ENCODE results near the gene CTU2.

The CTU2 gene

DNA sequence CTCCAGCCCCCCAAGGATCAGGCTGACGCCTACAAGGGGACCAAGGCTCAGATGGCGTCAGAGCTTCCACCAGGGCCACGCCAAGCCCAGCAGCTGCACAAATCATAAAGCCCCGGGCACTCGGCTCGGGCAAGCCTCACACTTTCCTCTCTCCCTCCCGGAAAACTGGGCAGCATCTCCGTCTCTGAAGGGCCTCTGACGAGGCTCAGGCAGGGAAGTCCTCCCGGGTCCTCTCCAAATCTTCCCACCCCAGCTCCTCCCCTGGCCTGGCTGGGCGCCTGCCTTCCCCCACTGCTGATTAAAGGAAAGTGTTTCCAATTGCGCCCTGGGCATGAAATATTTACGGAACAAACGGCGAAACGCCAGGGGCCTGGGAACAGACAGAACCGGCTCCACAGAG lies 40.2 kb downstream of the CTU2 start:
- Histone ChIP-seq H2BK15ac (replicated peaks; ENCODE audit: low read depth) (no peak overlapping the region), H2BK120ac (ENCODE audit: low read depth, low read length) (no peak overlapping the region), H3K36me3 (ENCODE audit: control insufficient read depth, insufficient read depth, low read length) (no peaks in the 10 kb centered on the region), H3K79me1 (ENCODE audit: low read length) (no peaks in the 10 kb centered on the region), H3K79me2 (ENCODE audit: control insufficient read depth, insufficient read depth, low read length) (no peaks in the 10 kb centered on the region), H3K56ac (ENCODE audit: low read length) (no peak overlapping the region), H3K4ac (ENCODE audit: low read depth, low read length) (no peak overlapping the region), H3K4me3 (ENCODE audit: low read length) (no peak overlapping the region), H3K23ac (ENCODE audit: low read length) (no peak overlapping the region), H2BK5ac (ENCODE audit: low read length) (no peak overlapping the region), H2AK5ac (ENCODE audit: low read length) (no peak overlapping the region), H3K27ac (ENCODE audit: low read depth, low read length) (no peak overlapping the region), H3K4me2 (ENCODE audit: low read length) (no peak overlapping the region), H3K4me1 (ENCODE audit: control insufficient read depth, low read depth, low read length) (no peaks in the 10 kb centered on the region), H3K27me3 (ENCODE audit: insufficient read depth, low read length, poor library complexity) (no peaks in the 10 kb centered on the region), H3K18ac (ENCODE audit: low read length) (no peak overlapping the region), H4K8ac (ENCODE audit: low read depth, low read length) (no peak overlapping the region), H3K9ac (ENCODE audit: low read length) (no peak overlapping the region), H4K5ac (ENCODE audit: low read length) (no peak overlapping the region)
- WGBS (ENCODE audit: extremely low coverage, insufficient coverage, low lambda C conversion rate) = no CpG with 5 or more reads among the region's 17 CpGs
- no peak for DNase-seq

DNA sequence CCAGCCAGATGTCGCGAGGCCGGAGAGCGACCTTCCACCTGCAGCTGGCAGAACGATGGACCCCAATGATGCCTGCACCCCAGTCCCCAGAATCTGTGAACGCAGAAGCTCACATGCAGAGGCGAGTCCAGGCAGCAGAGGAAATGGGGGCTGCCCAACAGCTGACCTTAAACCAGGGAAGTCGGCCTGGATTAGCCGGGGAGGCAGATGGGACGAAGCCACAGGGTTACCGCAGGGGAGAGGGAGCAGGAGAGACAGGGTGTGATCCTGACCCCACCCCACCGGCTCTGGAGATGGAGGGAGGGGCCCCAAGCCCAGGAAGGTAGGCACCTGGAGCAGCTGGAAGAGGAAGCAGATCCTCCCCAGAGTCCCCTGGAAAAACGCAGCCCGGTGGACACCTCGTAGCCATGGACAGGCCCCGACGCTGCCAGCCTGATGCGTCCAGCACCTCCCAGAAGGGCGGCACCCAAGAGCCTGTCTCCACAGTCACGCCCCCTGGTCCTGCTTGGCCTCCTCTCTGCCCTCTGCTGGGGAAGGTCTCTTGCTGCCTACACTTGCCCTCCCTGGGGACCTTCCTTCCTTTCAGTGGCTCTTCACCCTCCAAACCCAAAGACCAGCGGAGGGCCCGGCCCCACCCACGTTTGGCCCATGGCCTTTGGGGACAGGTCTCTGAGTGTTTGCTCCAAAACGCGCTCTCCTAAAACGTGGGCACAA lies 41.4 kb downstream of the CTU2 start:
- H2BK15ac ChIP-seq (replicated peaks; ENCODE audit: low read depth) = no peak overlapping the region
- no peak overlapping the region for H3K23ac ChIP-seq (ENCODE audit: low read length)
- no peak overlapping the region for H2AK5ac ChIP-seq (ENCODE audit: low read length)
- H3K4me3 ChIP-seq (ENCODE audit: low read length) = no peak overlapping the region
- no peak overlapping the region for H4K8ac ChIP-seq (ENCODE audit: low read depth, low read length)
- H3K79me2 ChIP-seq (ENCODE audit: control insufficient read depth, insufficient read depth, low read length) = no peaks in the 10 kb centered on the region
- no peak overlapping the region for H4K5ac ChIP-seq (ENCODE audit: low read length)
- DNase-seq = peak; percentile 86
- H3K27me3 ChIP-seq (ENCODE audit: insufficient read depth, low read length, poor library complexity) = no peaks in the 10 kb centered on the region
- no peak overlapping the region for H3K56ac ChIP-seq (ENCODE audit: low read length)
- H3K4me2 ChIP-seq (ENCODE audit: low read length) = no peak overlapping the region
- no peak overlapping the region for H3K18ac ChIP-seq (ENCODE audit: low read length)
- no peak overlapping the region for H3K9ac ChIP-seq (ENCODE audit: low read length)
- H3K4me1 ChIP-seq (ENCODE audit: control insufficient read depth, low read depth, low read length) = no peaks in the 10 kb centered on the region
- no peaks in the 10 kb centered on the region for H3K79me1 ChIP-seq (ENCODE audit: low read length)
- H3K36me3 ChIP-seq (ENCODE audit: control insufficient read depth, insufficient read depth, low read length) = no peaks in the 10 kb centered on the region
- WGBS (ENCODE audit: extremely low coverage, insufficient coverage, low lambda C conversion rate) = no CpG with 5 or more reads among the region's 26 CpGs
- no peak overlapping the region for H2BK120ac ChIP-seq (ENCODE audit: low read depth, low read length)
- H2BK5ac ChIP-seq (ENCODE audit: low read length) = no peak overlapping the region
- H3K4ac ChIP-seq (ENCODE audit: low read depth, low read length) = no peak overlapping the region
- H3K27ac ChIP-seq (ENCODE audit: low read depth, low read length) = no peak overlapping the region

DNA sequence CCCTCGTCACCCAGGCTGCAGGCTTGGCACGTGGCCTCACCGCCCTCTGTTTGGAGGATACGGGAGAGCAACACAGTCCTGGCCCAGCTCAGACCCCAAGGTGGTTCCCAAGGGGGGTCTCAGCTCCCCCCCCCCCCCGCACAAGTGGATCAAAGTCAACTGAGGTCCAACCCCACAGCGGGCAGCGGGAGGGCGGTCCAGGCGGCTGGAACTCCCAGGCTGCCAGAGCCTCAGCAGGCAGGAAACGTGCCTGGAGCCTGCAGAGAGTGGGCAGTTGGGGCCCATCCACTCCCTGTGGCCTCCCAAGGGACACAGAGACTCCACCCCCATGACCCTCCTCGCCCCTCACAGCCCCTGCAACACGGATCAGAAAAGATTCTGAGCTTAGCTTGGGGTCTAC lies 42.1 kb downstream of the CTU2 start:
- Histone ChIP-seq H3K36me3 (ENCODE audit: control insufficient read depth, insufficient read depth, low read length) (no peaks in the 10 kb centered on the region), H3K79me1 (ENCODE audit: low read length) (no peaks in the 10 kb centered on the region), H4K5ac (ENCODE audit: low read length) (no peak overlapping the region), H3K18ac (ENCODE audit: low read length) (no peak overlapping the region), H4K8ac (ENCODE audit: low read depth, low read length) (no peak overlapping the region), H3K4me3 (ENCODE audit: low read length) (no peak overlapping the region), H3K27me3 (ENCODE audit: insufficient read depth, low read length, poor library complexity) (no peaks in the 10 kb centered on the region), H3K4ac (ENCODE audit: low read depth, low read length) (no peak overlapping the region), H3K79me2 (ENCODE audit: control insufficient read depth, insufficient read depth, low read length) (no peaks in the 10 kb centered on the region), H3K4me2 (ENCODE audit: low read length) (no peak overlapping the region), H3K23ac (ENCODE audit: low read length) (no peak overlapping the region), H2AK5ac (ENCODE audit: low read length) (no peak overlapping the region), H2BK5ac (ENCODE audit: low read length) (no peak overlapping the region), H2BK120ac (ENCODE audit: low read depth, low read length) (no peak overlapping the region), H2BK15ac (replicated peaks; ENCODE audit: low read depth) (no peak overlapping the region), H3K27ac (ENCODE audit: low read depth, low read length) (no peak overlapping the region), H3K4me1 (ENCODE audit: control insufficient read depth, low read depth, low read length) (no peaks in the 10 kb centered on the region), H3K56ac (ENCODE audit: low read length) (no peak overlapping the region), H3K9ac (ENCODE audit: low read length) (no peak overlapping the region)
- no peak for DNase-seq
- WGBS (ENCODE audit: extremely low coverage, insufficient coverage, low lambda C conversion rate) = no CpG with 5 or more reads among the region's 12 CpGs

DNA sequence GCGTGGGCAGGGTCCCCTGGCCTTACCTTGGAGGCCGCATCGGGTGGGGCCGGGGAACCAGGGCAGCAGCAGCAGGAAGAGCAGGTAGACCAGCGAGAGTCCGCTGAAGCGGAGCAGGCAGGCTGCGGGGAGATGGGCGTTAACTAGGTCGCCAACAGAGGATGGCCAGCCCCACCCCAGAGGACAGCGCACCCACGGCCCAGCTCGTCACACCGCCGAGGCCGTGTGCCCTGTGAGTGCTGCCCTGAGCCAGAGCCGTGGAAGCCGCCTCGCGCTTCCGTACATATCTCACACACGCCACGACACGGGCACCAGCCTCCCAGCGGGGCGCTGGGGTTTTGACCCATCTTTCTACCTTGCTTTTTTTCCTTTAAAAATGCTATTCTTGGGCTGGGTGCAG lies 43.1 kb downstream of the CTU2 start:
- H2AK5ac ChIP-seq (ENCODE audit: low read length) = no peak overlapping the region
- H3K27me3 ChIP-seq (ENCODE audit: insufficient read depth, low read length, poor library complexity) = no peaks in the 10 kb centered on the region
- H3K4me2 ChIP-seq (ENCODE audit: low read length) = no peak overlapping the region
- no peak overlapping the region for H3K56ac ChIP-seq (ENCODE audit: low read length)
- H2BK5ac ChIP-seq (ENCODE audit: low read length) = no peak overlapping the region
- DNase-seq = no peak
- H3K4ac ChIP-seq (ENCODE audit: low read depth, low read length) = no peak overlapping the region
- no peak overlapping the region for H4K5ac ChIP-seq (ENCODE audit: low read length)
- H4K8ac ChIP-seq (ENCODE audit: low read depth, low read length) = no peak overlapping the region
- WGBS (ENCODE audit: extremely low coverage, insufficient coverage, low lambda C conversion rate) = no CpG with 5 or more reads among the region's 26 CpGs
- no peak overlapping the region for H3K27ac ChIP-seq (ENCODE audit: low read depth, low read length)
- no peak overlapping the region for H3K4me3 ChIP-seq (ENCODE audit: low read length)
- no peak overlapping the region for H3K9ac ChIP-seq (ENCODE audit: low read length)
- H3K79me2 ChIP-seq (ENCODE audit: control insufficient read depth, insufficient read depth, low read length) = no peaks in the 10 kb centered on the region
- H3K4me1 ChIP-seq (ENCODE audit: control insufficient read depth, low read depth, low read length) = no peaks in the 10 kb centered on the region
- H3K18ac ChIP-seq (ENCODE audit: low read length) = no peak overlapping the region
- no peak overlapping the region for H3K23ac ChIP-seq (ENCODE audit: low read length)
- no peak overlapping the region for H2BK15ac ChIP-seq (replicated peaks; ENCODE audit: low read depth)
- no peaks in the 10 kb centered on the region for H3K36me3 ChIP-seq (ENCODE audit: control insufficient read depth, insufficient read depth, low read length)
- no peak overlapping the region for H2BK120ac ChIP-seq (ENCODE audit: low read depth, low read length)
- no peaks in the 10 kb centered on the region for H3K79me1 ChIP-seq (ENCODE audit: low read length)

DNA sequence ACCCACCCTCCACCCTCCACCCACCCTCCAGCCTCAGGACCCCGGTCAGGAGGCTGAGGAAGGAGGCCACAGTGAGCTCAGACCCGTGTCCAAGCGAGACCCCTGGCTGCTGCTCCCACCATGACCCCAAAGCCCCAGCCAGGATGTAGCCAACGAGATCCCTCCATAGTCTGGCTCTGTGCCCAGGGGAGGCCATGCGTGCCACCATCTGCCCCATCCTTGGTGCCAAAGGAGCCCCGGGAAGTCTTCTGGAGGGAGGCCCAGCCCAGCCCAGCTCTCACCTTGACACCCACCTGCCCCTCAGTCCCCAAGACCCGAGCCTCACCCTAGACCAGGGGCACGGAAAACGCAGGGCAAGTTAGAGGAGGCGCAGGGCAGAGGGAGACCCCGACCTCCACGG lies 44.6 kb downstream of the CTU2 start:
- H3K27ac ChIP-seq (ENCODE audit: low read depth, low read length) = no peak overlapping the region
- no peaks in the 10 kb centered on the region for H3K79me1 ChIP-seq (ENCODE audit: low read length)
- H4K5ac ChIP-seq (ENCODE audit: low read length) = no peak overlapping the region
- no peaks in the 10 kb centered on the region for H3K79me2 ChIP-seq (ENCODE audit: control insufficient read depth, insufficient read depth, low read length)
- no peaks in the 10 kb centered on the region for H3K27me3 ChIP-seq (ENCODE audit: insufficient read depth, low read length, poor library complexity)
- no peak for DNase-seq
- H3K4me2 ChIP-seq (ENCODE audit: low read length) = no peak overlapping the region
- H3K4me1 ChIP-seq (ENCODE audit: control insufficient read depth, low read depth, low read length) = no peaks in the 10 kb centered on the region
- no peak overlapping the region for H4K8ac ChIP-seq (ENCODE audit: low read depth, low read length)
- WGBS (ENCODE audit: extremely low coverage, insufficient coverage, low lambda C conversion rate) = no CpG with 5 or more reads among the region's 12 CpGs
- H3K4ac ChIP-seq (ENCODE audit: low read depth, low read length) = no peak overlapping the region
- no peak overlapping the region for H2BK5ac ChIP-seq (ENCODE audit: low read length)
- H3K9ac ChIP-seq (ENCODE audit: low read length) = no peak overlapping the region
- H2BK15ac ChIP-seq (replicated peaks; ENCODE audit: low read depth) = no peak overlapping the region
- H3K23ac ChIP-seq (ENCODE audit: low read length) = no peak overlapping the region
- H3K36me3 ChIP-seq (ENCODE audit: control insufficient read depth, insufficient read depth, low read length) = no peaks in the 10 kb centered on the region
- no peak overlapping the region for H2BK120ac ChIP-seq (ENCODE audit: low read depth, low read length)
- H3K4me3 ChIP-seq (ENCODE audit: low read length) = no peak overlapping the region
- H3K56ac ChIP-seq (ENCODE audit: low read length) = no peak overlapping the region
- no peak overlapping the region for H2AK5ac ChIP-seq (ENCODE audit: low read length)
- H3K18ac ChIP-seq (ENCODE audit: low read length) = no peak overlapping the region

DNA sequence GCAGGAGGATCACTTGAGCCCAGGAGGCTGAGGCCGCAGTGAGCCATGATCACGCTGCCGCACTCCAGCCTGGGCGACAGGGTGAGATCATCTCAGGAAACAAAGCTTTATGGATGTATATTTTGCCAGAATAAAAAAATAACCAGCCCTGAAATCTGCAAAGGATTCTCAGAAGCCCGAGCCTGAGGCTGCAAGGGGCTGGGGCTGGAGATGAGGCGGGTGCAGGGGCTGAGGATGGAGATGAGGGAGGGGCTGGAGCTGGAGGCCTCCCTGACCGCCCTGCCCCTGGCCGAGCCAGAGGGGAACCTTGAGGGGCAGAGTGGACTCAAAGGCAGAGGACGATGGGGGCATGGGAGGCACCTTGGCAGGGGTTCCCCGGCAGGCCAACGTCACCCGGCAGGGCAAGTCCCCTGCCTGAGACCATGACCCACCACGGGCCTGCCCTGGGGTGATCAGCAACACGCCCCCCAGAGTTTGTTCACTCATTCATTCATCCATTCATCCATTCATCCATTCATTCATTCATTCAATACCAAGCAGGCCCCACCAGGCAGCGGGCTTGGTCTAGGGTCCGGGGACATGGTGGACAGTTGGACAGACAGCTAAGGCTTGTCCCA lies 46.2 kb downstream of the CTU2 start:
- no CpG with 5 or more reads among the region's 16 CpGs for WGBS (ENCODE audit: extremely low coverage, insufficient coverage, low lambda C conversion rate)
- H3K18ac ChIP-seq (ENCODE audit: low read length) = no peak overlapping the region
- H2AK5ac ChIP-seq (ENCODE audit: low read length) = no peak overlapping the region

More for the DNA sequence above, 46.2 kb downstream of the CTU2 start:
- no peak overlapping the region for H3K56ac ChIP-seq (ENCODE audit: low read length)
- DNase-seq = no peak
- H2BK5ac ChIP-seq (ENCODE audit: low read length) = no peak overlapping the region
- no peaks in the 10 kb centered on the region for H3K4me1 ChIP-seq (ENCODE audit: control insufficient read depth, low read depth, low read length)
- no peak overlapping the region for H3K27ac ChIP-seq (ENCODE audit: low read depth, low read length)
- no peaks in the 10 kb centered on the region for H3K27me3 ChIP-seq (ENCODE audit: insufficient read depth, low read length, poor library complexity)
- no peak overlapping the region for H3K4me3 ChIP-seq (ENCODE audit: low read length)
- H2BK120ac ChIP-seq (ENCODE audit: low read depth, low read length) = no peak overlapping the region
- H3K4me2 ChIP-seq (ENCODE audit: low read length) = no peak overlapping the region
- H3K79me2 ChIP-seq (ENCODE audit: control insufficient read depth, insufficient read depth, low read length) = no peaks in the 10 kb centered on the region
- no peak overlapping the region for H4K5ac ChIP-seq (ENCODE audit: low read length)
- H3K9ac ChIP-seq (ENCODE audit: low read length) = no peak overlapping the region
- H2BK15ac ChIP-seq (replicated peaks; ENCODE audit: low read depth) = no peak overlapping the region
- H3K4ac ChIP-seq (ENCODE audit: low read depth, low read length) = no peak overlapping the region
- no peak overlapping the region for H4K8ac ChIP-seq (ENCODE audit: low read depth, low read length)
- H3K36me3 ChIP-seq (ENCODE audit: control insufficient read depth, insufficient read depth, low read length) = no peaks in the 10 kb centered on the region
- no peak overlapping the region for H3K23ac ChIP-seq (ENCODE audit: low read length)
- H3K79me1 ChIP-seq (ENCODE audit: low read length) = no peaks in the 10 kb centered on the region

Measured in mesendoderm (in vitro differentiated cells).